B cell (primary cell): ENCODE data around the gene TPRG1L. TPM values are rescaled to one million over a fixed set of nuclear protein-coding genes. Genes with fewer than 3 reads are reported as not detected.

Experiments used
- ATAC-seq: fragments of 200-7000 bp; cut with Tn5 transposase; one replicate; pipeline ENCODE4 v1.10.0; 2021; ENCODE audit warnings: low read depth, mild to moderate bottlenecking, moderate number of reproducible peaks, moderate library complexity
- CTCF ChIA-PET: fragments of 350-600 bp; sonication (Branson Sonifier 250); formaldehyde crosslinking; loops from one replicate; lab custom pipeline; 2021; ENCODE audit warnings: antibody characterized with exemption, inconsistent platforms; lab: Charles Lee
- POLR2A ChIA-PET: fragments of 350-600 bp; sonication (Branson Sonifier 250); formaldehyde crosslinking; loops from one replicate; lab custom pipeline; 2021; ENCODE audit warnings: antibody characterized with exemption; lab: Charles Lee
- DNase-seq: peaks from one replicate; pipeline ENCODE4 v3.0.0; 2013
- H2AFZ ChIP-seq: 2 replicates; pipeline ENCODE4 v1.6.1; 2012; ENCODE audit warnings: mild to moderate bottlenecking, low read depth, low read length; ENCODE audit not compliant: insufficient read depth, poor library complexity, severe bottlenecking
- H3K27ac ChIP-seq, 2 donors: 1 replicate in 1 of 2; 2 replicates in 1 of 2; pipeline ENCODE4 v1.5.1; 2012 to 2013; ENCODE audit warnings: low read length in 2 of 2, mild to moderate bottlenecking in 2 of 2, moderate library complexity in 1 of 2
- H3K27me3 ChIP-seq, 4 experiments: fragments of 200-600 bp in 1 of 4; sonication (generic) in 1 of 4; replicated peaks in 1 of 4; 1 replicate in 2 of 4; 2 replicates in 2 of 4; pipeline versions ENCODE4 v1.6.1 to v1.7.0; 2013 to 2016; ENCODE audit warnings: low read length in 3 of 4, mild to moderate bottlenecking in 2 of 4, mixed read lengths in 1 of 4, moderate library complexity in 1 of 4; ENCODE audit not compliant: insufficient read depth in 4 of 4, control insufficient read depth in 3 of 4; ENCODE audit errors: control extremely low read depth in 1 of 4
- H3K36me3 ChIP-seq, 2 experiments: replicated peaks in 1 of 2; 1 replicate in 1 of 2; 2 replicates in 1 of 2; pipeline versions ENCODE4 v1.6.1 to v1.7.1; 2013; ENCODE audit warnings: low read length in 1 of 2; ENCODE audit not compliant: insufficient read depth in 2 of 2, control insufficient read depth in 1 of 2; ENCODE audit errors: control extremely low read depth in 1 of 2, extremely low read depth in 1 of 2
- H3K4me1 ChIP-seq, 2 donors: fragments of 200-600 bp in 1 of 2; sonication (generic) in 1 of 2; 1 replicate in 1 of 2; 2 replicates in 1 of 2; pipeline versions ENCODE4 v1.5.1 to v1.6.1; 2013 to 2017; ENCODE audit warnings: low read length in 2 of 2; ENCODE audit not compliant: control insufficient read depth in 2 of 2, insufficient read depth in 2 of 2
- H3K4me2 ChIP-seq: replicated peaks from 2 replicates; pipeline ENCODE3; 2012; ENCODE audit warnings: mild to moderate bottlenecking, low read depth, low read length; ENCODE audit not compliant: poor library complexity, severe bottlenecking
- H3K4me3 ChIP-seq, 5 experiments: fragments of 200-600 bp in 1 of 5; sonication (generic) in 1 of 5; 1 replicate in 3 of 5; 2 replicates in 2 of 5; pipeline versions ENCODE4 v1.5.1 to v1.7.0; 2011 to 2016; ENCODE audit warnings: low read length in 4 of 5, mild to moderate bottlenecking in 4 of 5, low read depth in 2 of 5, control low read depth in 1 of 5, moderate library complexity in 1 of 5; ENCODE audit not compliant: insufficient read depth in 1 of 5; ENCODE audit errors: control extremely low read depth in 1 of 5, extremely low read depth in 1 of 5
- H3K79me2 ChIP-seq: fragments of 200-600 bp; sonication (generic); one replicate; pipeline ENCODE4 v1.6.0; 2016; ENCODE audit warnings: low read length; ENCODE audit not compliant: control insufficient read depth, insufficient read depth
- H3K9ac ChIP-seq: fragments of 200-600 bp; sonication (generic); 2 replicates; pipeline ENCODE4 v1.6.1; 2017; ENCODE audit warnings: mild to moderate bottlenecking, low read length, moderate library complexity
- H3K9me3 ChIP-seq, 3 donors: one replicate each; pipeline versions ENCODE4 v1.6.1 to v1.7.1; 2013; ENCODE audit warnings: low read length in 2 of 3; ENCODE audit not compliant: control insufficient read depth in 2 of 3, insufficient read depth in 1 of 3; ENCODE audit errors: control extremely low read depth in 1 of 3
- H4K20me1 ChIP-seq: 2 replicates; pipeline ENCODE4 v1.6.0; 2012; ENCODE audit warnings: mild to moderate bottlenecking, low read length; ENCODE audit not compliant: insufficient read depth, control insufficient read depth, poor library complexity, severe bottlenecking
- H3K27ac Mint-ChIP-seq: one replicate; pipeline ENCODE4 v1.8.0; 2021; ENCODE audit warnings: mixed read lengths
- H3K27me3 Mint-ChIP-seq: one replicate; pipeline ENCODE4 v1.8.0; 2021; ENCODE audit warnings: mixed read lengths
- H3K4me1 Mint-ChIP-seq: one replicate; pipeline ENCODE4 v1.8.0; 2021; ENCODE audit warnings: mixed read lengths
- H3K4me3 Mint-ChIP-seq: one replicate; pipeline ENCODE4 v1.8.0; 2021; ENCODE audit warnings: mixed read lengths
- H3K9me3 Mint-ChIP-seq: one replicate; pipeline ENCODE4 v1.8.0; 2022; ENCODE audit warnings: mixed read lengths; ENCODE audit not compliant: insufficient read depth
- EZH2 ChIP-seq: IDR thresholded peaks from 2 replicates; pipeline ENCODE4 v1.6.1; 2012; ENCODE audit warnings: borderline replicate concordance, low read depth, mild to moderate bottlenecking, moderate library complexity, low read length; ENCODE audit not compliant: insufficient read depth, poor library complexity, severe bottlenecking
- WGBS: methylation state at CpG from one replicate; pipeline ENCODE4 v1.1.5; 2013; ENCODE audit warnings: missing lambda C conversion rate; ENCODE audit not compliant: insufficient coverage; 5-methylcytosine and 5-hydroxymethylcytosine counted together
- intact Hi-C: fragments of 100-400 bp; cut with micrococcal nuclease; formaldehyde crosslinking; loops from one replicate; pipeline ENCODE4 v1.10.0; 2022
- polyA plus RNA-seq: library from polyadenylated mRNA; depleted of rRNA; stranded (reverse); fragments of >200 nt; gene quantifications from 2 replicates; pipeline ENCODE4 v1.2.3, GENCODE V29; 2012
- total RNA-seq, 2 donors: library from RNA; stranded (reverse); fragments of 120-200 nt in 1 of 2; gene quantifications; 1 replicate in 1 of 2; 2 replicates in 1 of 2; pipeline versions ENCODE4 v1.2.3 to v1.2.4, GENCODE V29; 2013 to 2022
- TF ChIP-seq, protein P1 (sequence below): fragments of 200-600 bp; IDR thresholded peaks from one replicate; pipeline ENCODE4 v1.8.0; 2022; ENCODE audit warnings: antibody characterized with exemption, mild to moderate bottlenecking

TPRG1L gene
- total and polyA plus RNA-seq, 2 donors (not counting 1 experiment from before 2014, with no cell fraction given): 19.5 to 48.6 TPM

DNA sequence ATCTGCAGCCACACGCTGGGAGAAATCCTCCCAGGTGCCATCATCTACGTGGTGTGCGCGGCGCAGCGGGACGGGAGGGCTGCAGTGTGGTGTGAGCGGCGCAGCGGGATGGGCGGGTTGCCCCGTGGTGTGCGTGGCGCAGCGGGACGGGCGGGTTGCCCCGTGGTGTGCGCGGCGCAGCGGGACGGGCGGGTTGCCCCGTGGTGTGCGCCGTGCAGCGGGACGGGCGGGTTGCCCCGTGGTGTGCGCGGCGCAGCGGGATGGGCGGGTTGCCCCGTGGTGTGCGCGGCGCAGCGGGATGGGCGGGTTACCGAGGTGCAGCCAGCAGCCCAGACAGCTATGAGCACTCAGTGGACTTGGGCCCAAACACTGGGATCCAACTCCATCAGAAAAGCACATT, 20.4 kb downstream of the TPRG1L start:
- Histone ChIP-seq H3K4me3 (no peak overlapping the region), H2AFZ (no peak overlapping the region), H3K4me1 (peaks cover 11% of the 10 kb centered on the region in 2 donors), H4K20me1 (no peaks in the 10 kb centered on the region), H3K27ac (no peak overlapping the region), H3K36me3 (peaks cover 3 to 26% of the 10 kb centered on the region in 2 experiments), H3K79me2 (peaks cover 21% of the 10 kb centered on the region), H3K9me3 (no peaks in the 10 kb centered on the region), H3K4me2 (no peak overlapping the region), H3K9ac (no peak overlapping the region), H3K27me3 (peaks cover 0 to under 1% (median under 1%) of the 10 kb centered on the region in 4 experiments)
- 97% methylated on average over 37 of the region's 43 CpGs for WGBS
- no peak for TF ChIP-seq EZH2
- TF ChIP-seq, protein P1, sequence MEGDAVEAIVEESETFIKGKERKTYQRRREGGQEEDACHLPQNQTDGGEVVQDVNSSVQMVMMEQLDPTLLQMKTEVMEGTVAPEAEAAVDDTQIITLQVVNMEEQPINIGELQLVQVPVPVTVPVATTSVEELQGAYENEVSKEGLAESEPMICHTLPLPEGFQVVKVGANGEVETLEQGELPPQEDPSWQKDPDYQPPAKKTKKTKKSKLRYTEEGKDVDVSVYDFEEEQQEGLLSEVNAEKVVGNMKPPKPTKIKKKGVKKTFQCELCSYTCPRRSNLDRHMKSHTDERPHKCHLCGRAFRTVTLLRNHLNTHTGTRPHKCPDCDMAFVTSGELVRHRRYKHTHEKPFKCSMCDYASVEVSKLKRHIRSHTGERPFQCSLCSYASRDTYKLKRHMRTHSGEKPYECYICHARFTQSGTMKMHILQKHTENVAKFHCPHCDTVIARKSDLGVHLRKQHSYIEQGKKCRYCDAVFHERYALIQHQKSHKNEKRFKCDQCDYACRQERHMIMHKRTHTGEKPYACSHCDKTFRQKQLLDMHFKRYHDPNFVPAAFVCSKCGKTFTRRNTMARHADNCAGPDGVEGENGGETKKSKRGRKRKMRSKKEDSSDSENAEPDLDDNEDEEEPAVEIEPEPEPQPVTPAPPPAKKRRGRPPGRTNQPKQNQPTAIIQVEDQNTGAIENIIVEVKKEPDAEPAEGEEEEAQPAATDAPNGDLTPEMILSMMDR: no peak
- no peak for DNase-seq
- Mint-ChIP-seq H3K27ac (no peak overlapping the region), H3K9me3 (no peaks in the 10 kb centered on the region), H3K27me3 (no peaks in the 10 kb centered on the region), H3K4me1 (peaks cover 18% of the 10 kb centered on the region), H3K4me3 (no peak overlapping the region)
- CTCF ChIA-PET: interaction anchor here (0.7 kb wide), 1 partner anchor 192 kb away, joined by 3 read pairs; no protein-coding TSS in a partner anchor
- no peak for ATAC-seq
- POLR2A ChIA-PET: no interaction called here
- intact Hi-C loops: no loop called here

DNA sequence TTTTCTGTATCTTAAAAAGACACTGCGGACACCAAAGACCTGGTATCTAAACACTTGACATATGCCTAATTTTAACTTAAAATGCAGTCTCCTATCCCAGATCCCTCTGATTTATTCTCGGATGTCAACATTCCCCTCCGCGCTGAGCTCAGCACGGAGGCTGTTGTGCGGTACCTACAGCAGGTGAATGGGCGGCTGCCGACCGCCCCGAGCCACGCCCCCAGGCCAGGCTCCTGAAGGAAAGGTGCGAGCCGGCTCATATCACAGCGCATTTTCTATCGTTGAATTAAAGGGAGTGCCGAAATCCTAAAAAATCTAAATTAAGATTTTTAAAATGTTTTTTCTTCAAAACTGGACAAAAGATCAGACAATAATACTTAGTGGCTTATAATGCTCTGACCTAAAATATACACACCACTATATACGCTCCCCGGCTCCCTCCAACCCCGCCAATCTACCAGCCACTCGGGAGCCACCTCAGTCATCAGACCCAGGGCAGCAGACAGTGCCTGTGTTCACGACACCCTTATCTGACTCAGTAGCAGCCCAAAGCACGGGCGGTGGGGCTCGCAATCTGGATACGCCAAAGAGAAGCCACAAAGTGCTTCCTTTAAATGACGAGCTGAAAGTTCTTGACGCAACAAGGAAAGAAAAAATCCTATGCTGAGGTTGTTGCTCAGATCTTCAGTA, 21.0 kb downstream of the TPRG1L start:
- CTCF ChIA-PET: interaction anchor here (0.7 to 1.8 kb wide), 2 partner anchors 28 to 193 kb away, joined by 3 to 4 read pairs; no protein-coding TSS in a partner anchor

More for the DNA sequence above, 21.0 kb downstream of the TPRG1L start:
- H3K27me3 Mint-ChIP-seq: no peaks in the 10 kb centered on the region
- no peak for ATAC-seq
- peaks cover 3 to 25% of the 10 kb centered on the region in 2 experiments for H3K36me3 ChIP-seq
- peaks cover 17% of the 10 kb centered on the region in 2 donors for H3K4me1 ChIP-seq
- no peak overlapping the region for H2AFZ ChIP-seq
- POLR2A ChIA-PET: no interaction called here
- intact Hi-C loops: no loop called here
- no peak overlapping the region for H3K4me3 Mint-ChIP-seq
- TF ChIP-seq, protein P1: no peak
- no peak for TF ChIP-seq EZH2
- H3K4me2 ChIP-seq: no peak overlapping the region
- peaks cover 21% of the 10 kb centered on the region for H3K4me1 Mint-ChIP-seq
- peaks cover 0 to 7% (median 5%) of the 10 kb centered on the region in 4 experiments for H3K27me3 ChIP-seq
- H3K9ac ChIP-seq: no peak overlapping the region
- no peak for DNase-seq
- H3K27ac ChIP-seq: no peak overlapping the region
- peaks cover 0 to 4% (median 0%) of the 10 kb centered on the region in 3 donors for H3K9me3 ChIP-seq
- H3K4me3 ChIP-seq: no peak overlapping the region
- no peaks in the 10 kb centered on the region for H3K9me3 Mint-ChIP-seq
- 97% methylated on average over 19 of the region's 27 CpGs for WGBS
- H3K27ac Mint-ChIP-seq: no peak overlapping the region
- peaks cover 19% of the 10 kb centered on the region for H3K79me2 ChIP-seq
- no peaks in the 10 kb centered on the region for H4K20me1 ChIP-seq
